ENCODE data around the gene TSHR.
"Not testable (repeated sequence)": the region's sequence is repeated elsewhere in the genome, so short reads cannot be mapped to it uniquely, and the experiment has no call there.

Gene TSHR

GRCh38 chr14:80951491-80951890 is 3.9 kb upstream of the TSHR start:
- no peak overlapping the region for H3K4me3 ChIP-seq (ENCODE audit: low read length)
- H3K36me3 ChIP-seq (ENCODE audit: control insufficient read depth, insufficient read depth, low read length), result no peaks in the 10 kb centered on the region
- H3K27me3 ChIP-seq (ENCODE audit: control insufficient read depth, insufficient read depth, low read length), result peaks cover 5% of the 10 kb centered on the region; the same call in 1 of the 2 replicates
- DNase-seq (ENCODE audit: low read depth, low spot score), result no peak
- H3K9me3 ChIP-seq (ENCODE audit: control insufficient read depth, insufficient read depth, low read length), result no peaks in the 10 kb centered on the region
- no peaks in the 10 kb centered on the region; the same call in 1 of the 2 replicates for H3K4me1 ChIP-seq (ENCODE audit: control insufficient read depth, insufficient read depth, low read length)
- WGBS (ENCODE audit: insufficient coverage, insufficient read length), result no CpG with 5 or more reads among the region's 4 CpGs
- H3K27ac ChIP-seq (ENCODE audit: low read length), result no peak overlapping the region

GRCh38 chr14:80953211-80953610 is 2.2 kb upstream of the TSHR start:
- H3K36me3 ChIP-seq (ENCODE audit: control insufficient read depth, insufficient read depth, low read length); H3K4me3 ChIP-seq (ENCODE audit: low read length); H3K27ac ChIP-seq (ENCODE audit: low read length); DNase-seq (ENCODE audit: low read depth, low spot score); H3K9me3 ChIP-seq (ENCODE audit: control insufficient read depth, insufficient read depth, low read length); H3K4me1 ChIP-seq (ENCODE audit: control insufficient read depth, insufficient read depth, low read length); H3K27me3 ChIP-seq (ENCODE audit: control insufficient read depth, insufficient read depth, low read length): not testable (repeated sequence)
- WGBS (ENCODE audit: insufficient coverage, insufficient read length), result no CpG with 5 or more reads among the region's 18 CpGs

GRCh38 chr14:80954687-80955299 is 628 bp upstream of the TSHR start:
- WGBS (ENCODE audit: insufficient coverage, insufficient read length), result no CpG with 5 or more reads among the region's 29 CpGs
- Histone ChIP-seq H3K9me3 (ENCODE audit: control insufficient read depth, insufficient read depth, low read length) (no peaks in the 10 kb centered on the region), H3K36me3 (ENCODE audit: control insufficient read depth, insufficient read depth, low read length) (no peaks in the 10 kb centered on the region), H3K27ac (ENCODE audit: low read length) (no peak overlapping the region), H3K27me3 (ENCODE audit: control insufficient read depth, insufficient read depth, low read length) (peaks cover 5% of the 10 kb centered on the region; the same call in 1 of the 2 replicates), H3K4me1 (ENCODE audit: control insufficient read depth, insufficient read depth, low read length) (no peaks in the 10 kb centered on the region; the same call in 1 of the 2 replicates), H3K4me3 (ENCODE audit: low read length) (peak overlapping the region; percentile 58; the same call in 1 of the 2 replicates)
- DNase-seq (ENCODE audit: low read depth, low spot score), result peak; percentile 43

- no peak for DNase-seq (ENCODE audit: low read depth, low spot score)
- H3K36me3 ChIP-seq (ENCODE audit: control insufficient read depth, insufficient read depth, low read length), result no peaks in the 10 kb centered on the region
- no CpG with 5 or more reads among the region's 2 CpGs for WGBS (ENCODE audit: insufficient coverage, insufficient read length)
- H3K27ac ChIP-seq (ENCODE audit: low read length), result no peak overlapping the region
- no peaks in the 10 kb centered on the region; the same call in 1 of the 2 replicates for H3K4me1 ChIP-seq (ENCODE audit: control insufficient read depth, insufficient read depth, low read length)
- H3K27me3 ChIP-seq (ENCODE audit: control insufficient read depth, insufficient read depth, low read length), result peaks cover 5% of the 10 kb centered on the region; the same call in 1 of the 2 replicates
- no peaks in the 10 kb centered on the region for H3K9me3 ChIP-seq (ENCODE audit: control insufficient read depth, insufficient read depth, low read length)
- no peak overlapping the region for H3K4me3 ChIP-seq (ENCODE audit: low read length)
Observed at GRCh38 chr14:80956102-80956501, 681 bp downstream of the TSHR start.

GRCh38 chr14:80956922-80957321 is 1.5 kb downstream of the TSHR start:
- H3K27ac ChIP-seq (ENCODE audit: low read length), result no peak overlapping the region
- no peaks in the 10 kb centered on the region; the same call in 1 of the 2 replicates for H3K4me1 ChIP-seq (ENCODE audit: control insufficient read depth, insufficient read depth, low read length)
- no CpG with 5 or more reads among the region's 1 CpG for WGBS (ENCODE audit: insufficient coverage, insufficient read length)
- peaks cover 5% of the 10 kb centered on the region; the same call in 1 of the 2 replicates for H3K27me3 ChIP-seq (ENCODE audit: control insufficient read depth, insufficient read depth, low read length)
- H3K9me3 ChIP-seq (ENCODE audit: control insufficient read depth, insufficient read depth, low read length), result no peaks in the 10 kb centered on the region
- no peak overlapping the region for H3K4me3 ChIP-seq (ENCODE audit: low read length)
- DNase-seq (ENCODE audit: low read depth, low spot score), result no peak
- H3K36me3 ChIP-seq (ENCODE audit: control insufficient read depth, insufficient read depth, low read length), result no peaks in the 10 kb centered on the region

- no peak for DNase-seq (ENCODE audit: low read depth, low spot score)
- Histone ChIP-seq H3K9me3 (ENCODE audit: control insufficient read depth, insufficient read depth, low read length) (no peaks in the 10 kb centered on the region), H3K27ac (ENCODE audit: low read length) (no peak overlapping the region), H3K36me3 (ENCODE audit: control insufficient read depth, insufficient read depth, low read length) (no peaks in the 10 kb centered on the region), H3K27me3 (ENCODE audit: control insufficient read depth, insufficient read depth, low read length) (peaks cover 5% of the 10 kb centered on the region; the same call in 1 of the 2 replicates), H3K4me1 (ENCODE audit: control insufficient read depth, insufficient read depth, low read length) (no peaks in the 10 kb centered on the region; the same call in 1 of the 2 replicates), H3K4me3 (ENCODE audit: low read length) (no peak overlapping the region)
- no CpG with 5 or more reads among the region's 2 CpGs for WGBS (ENCODE audit: insufficient coverage, insufficient read length)
Observed at GRCh38 chr14:80957613-80958012, 2.2 kb downstream of the TSHR start.

GRCh38 chr14:80958226-80958625 is 2.8 kb downstream of the TSHR start:
- no peak for DNase-seq (ENCODE audit: low read depth, low spot score)
- Histone ChIP-seq H3K27me3 (ENCODE audit: control insufficient read depth, insufficient read depth, low read length) (peaks cover 5% of the 10 kb centered on the region; the same call in 1 of the 2 replicates), H3K27ac (ENCODE audit: low read length) (no peak overlapping the region), H3K4me1 (ENCODE audit: control insufficient read depth, insufficient read depth, low read length) (no peaks in the 10 kb centered on the region; the same call in 1 of the 2 replicates), H3K9me3 (ENCODE audit: control insufficient read depth, insufficient read depth, low read length) (no peaks in the 10 kb centered on the region), H3K36me3 (ENCODE audit: control insufficient read depth, insufficient read depth, low read length) (no peaks in the 10 kb centered on the region), H3K4me3 (ENCODE audit: low read length) (no peak overlapping the region)
- no CpG with 5 or more reads among the region's 2 CpGs for WGBS (ENCODE audit: insufficient coverage, insufficient read length)

- no CpG with 5 or more reads among the region's 3 CpGs for WGBS (ENCODE audit: insufficient coverage, insufficient read length)
- Histone ChIP-seq H3K27me3 (ENCODE audit: control insufficient read depth, insufficient read depth, low read length) (peaks cover 5% of the 10 kb centered on the region; the same call in 1 of the 2 replicates), H3K36me3 (ENCODE audit: control insufficient read depth, insufficient read depth, low read length) (no peaks in the 10 kb centered on the region), H3K9me3 (ENCODE audit: control insufficient read depth, insufficient read depth, low read length) (no peaks in the 10 kb centered on the region), H3K27ac (ENCODE audit: low read length) (no peak overlapping the region), H3K4me1 (ENCODE audit: control insufficient read depth, insufficient read depth, low read length) (no peaks in the 10 kb centered on the region; the same call in 1 of the 2 replicates), H3K4me3 (ENCODE audit: low read length) (no peak overlapping the region)
- no peak for DNase-seq (ENCODE audit: low read depth, low spot score)
Observed at GRCh38 chr14:80958939-80959338, 3.5 kb downstream of the TSHR start.

GRCh38 chr14:80959496-80959895 is 4.1 kb downstream of the TSHR start:
- H3K27ac ChIP-seq (ENCODE audit: low read length), result no peak overlapping the region
- H3K9me3 ChIP-seq (ENCODE audit: control insufficient read depth, insufficient read depth, low read length), result no peaks in the 10 kb centered on the region
- WGBS (ENCODE audit: insufficient coverage, insufficient read length), result no CpG with 5 or more reads among the region's 4 CpGs
- DNase-seq (ENCODE audit: low read depth, low spot score), result no peak
- no peaks in the 10 kb centered on the region for H3K36me3 ChIP-seq (ENCODE audit: control insufficient read depth, insufficient read depth, low read length)
- H3K4me3 ChIP-seq (ENCODE audit: low read length), result no peak overlapping the region
- no peaks in the 10 kb centered on the region; the same call in 1 of the 2 replicates for H3K4me1 ChIP-seq (ENCODE audit: control insufficient read depth, insufficient read depth, low read length)
- H3K27me3 ChIP-seq (ENCODE audit: control insufficient read depth, insufficient read depth, low read length), result peaks cover 5% of the 10 kb centered on the region; the same call in 1 of the 2 replicates

- DNase-seq (ENCODE audit: low read depth, low spot score), result no peak
- H3K9me3 ChIP-seq (ENCODE audit: control insufficient read depth, insufficient read depth, low read length), result no peaks in the 10 kb centered on the region
- no peaks in the 10 kb centered on the region for H3K27me3 ChIP-seq (ENCODE audit: control insufficient read depth, insufficient read depth, low read length)
- no CpG with 5 or more reads among the region's 5 CpGs for WGBS (ENCODE audit: insufficient coverage, insufficient read length)
- no peaks in the 10 kb centered on the region for H3K4me1 ChIP-seq (ENCODE audit: control insufficient read depth, insufficient read depth, low read length)
- no peak overlapping the region for H3K27ac ChIP-seq (ENCODE audit: low read length)
- H3K36me3 ChIP-seq (ENCODE audit: control insufficient read depth, insufficient read depth, low read length), result no peaks in the 10 kb centered on the region
- no peak overlapping the region for H3K4me3 ChIP-seq (ENCODE audit: low read length)
Observed at GRCh38 chr14:80965037-80965436, 9.6 kb downstream of the TSHR start.
